OCI-LY7 (cell line): ENCODE measurements around the gene AXDND1.

Source experiments
- CTCF ChIP-seq: fragments of 200-600 bp; sonication (generic); conservative IDR thresholded peaks from 2 replicates; pipeline ENCODE4 v1.5.1; 2014; ENCODE audit warnings: mild to moderate bottlenecking, antibody characterized with exemption, low read length, moderate library complexity, mixed read lengths
- EZH2phosphoT487 ChIP-seq: fragments of 200-600 bp; sonication (generic); IDR thresholded peaks from 2 replicates; pipeline ENCODE4 v1.6.1; 2018; ENCODE audit warnings: low read depth, borderline replicate concordance, mild to moderate bottlenecking, mixed run types, antibody characterized with exemption, low read length, moderate library complexity, mixed read lengths

- TF ChIP-seq CTCF = no peak
- no peak for TF ChIP-seq EZH2phosphoT487
These were observed 124.8 kb downstream of the AXDND1 start for GRCh38 chr1:179490611-179491010.
